Activated T-cell treated with anti-CD3 and anti-CD28 coated beads for 4 hours (primary cell): Measurements from ENCODE around the gene ACIN1.
A peak's percentile ranks its signal among the peaks of the same experiment; 100 is the strongest.

ENCODE experiments used
- DNase-seq: peaks from one replicate; pipeline ENCODE4 v3.0.0-alpha.2; 2020

The ACIN1 gene

GRCh38 chr14:23105348-23105824 lies 10.4 kb upstream of the ACIN1 start:
- DNase-seq = no peak

- no peak for DNase-seq
Measured at GRCh38 chr14:23104591-23105347, 9.8 kb upstream of the ACIN1 start, which contains the start of gene CIROP. CIROP (minus strand) TSS chr14:23104989; CDS start chr14:23104920, 69 bp downstream.

- DNase-seq = no peak
Measured at GRCh38 chr14:23104070-23104590, 9.2 kb upstream of the ACIN1 start.

GRCh38 chr14:23103581-23103980 lies 8.6 kb upstream of the ACIN1 start:
- DNase-seq = no peak

GRCh38 chr14:23102801-23103200 lies 7.9 kb upstream of the ACIN1 start:
- DNase-seq = no peak

- DNase-seq = no peak
Measured at GRCh38 chr14:23101986-23102625, 7.2 kb upstream of the ACIN1 start.

GRCh38 chr14:23101213-23101970 lies 6.5 kb upstream of the ACIN1 start:
- DNase-seq = no peak

GRCh38 chr14:23099212-23099861 lies 4.4 kb upstream of the ACIN1 start:
- DNase-seq = no peak

GRCh38 chr14:23097786-23098185 lies 2.9 kb upstream of the ACIN1 start:
- no peak for DNase-seq

- DNase-seq = peak; percentile 99
Measured at GRCh38 chr14:23095196-23096108, 516 bp upstream of the ACIN1 start, which contains the start of gene C14orf119. C14orf119 (plus strand) TSS chr14:23095505; CDS start chr14:23097659, 2,154 bp downstream.

- DNase-seq = no peak
Measured at GRCh38 chr14:23093991-23094665, 808 bp downstream of the ACIN1 start.

GRCh38 chr14:23093526-23093925 lies 1.4 kb downstream of the ACIN1 start:
- DNase-seq = no peak

- DNase-seq = no peak
Measured at GRCh38 chr14:23093104-23093503, 1.8 kb downstream of the ACIN1 start.

- DNase-seq = no peak
Measured at GRCh38 chr14:23091294-23092225, 3.4 kb downstream of the ACIN1 start.

- no peak for DNase-seq
Measured at GRCh38 chr14:23090254-23090636, 4.7 kb downstream of the ACIN1 start.

- no peak for DNase-seq
Measured at GRCh38 chr14:23089498-23090253, 5.3 kb downstream of the ACIN1 start.

- no peak for DNase-seq
Measured at GRCh38 chr14:23086565-23086964, 8.4 kb downstream of the ACIN1 start.

- no peak for DNase-seq
Measured at GRCh38 chr14:23085458-23085857, 9.5 kb downstream of the ACIN1 start.

GRCh38 chr14:23080474-23080873 lies 14.5 kb downstream of the ACIN1 start:
- no peak for DNase-seq
